ENCODE data around the gene MAGI2. TPM values are rescaled to one million over a fixed set of nuclear protein-coding genes. Genes with fewer than 3 reads are reported as not detected.

The MAGI2 gene
- total RNA-seq, 1 donor from 2014 or later, result 0.26 TPM

GRCh38 chr7:78427209-78427608 is 1026.3 kb downstream of the MAGI2 start:
- DNase-seq (ENCODE audit: low read depth in 2 of 2), result no peak

- DNase-seq (ENCODE audit: low read depth in 2 of 2), result no peak
Measured at GRCh38 chr7:78420001-78420400, 1033.5 kb downstream of the MAGI2 start.

- no peak for DNase-seq (ENCODE audit: low read depth in 2 of 2)
Measured at GRCh38 chr7:78417180-78417853, 1036.2 kb downstream of the MAGI2 start.

- no peak for DNase-seq (ENCODE audit: low read depth in 2 of 2)
Measured at GRCh38 chr7:78413568-78413967, 1039.9 kb downstream of the MAGI2 start.

- DNase-seq (ENCODE audit: low read depth in 2 of 2), result no peak
Measured at GRCh38 chr7:78412216-78412858, 1041.1 kb downstream of the MAGI2 start.

GRCh38 chr7:78407031-78407430 is 1046.4 kb downstream of the MAGI2 start:
- no peak for DNase-seq (ENCODE audit: low read depth in 2 of 2)

GRCh38 chr7:78406531-78406930 is 1046.9 kb downstream of the MAGI2 start:
- no peak for DNase-seq (ENCODE audit: low read depth in 2 of 2)

GRCh38 chr7:78402096-78402495 is 1051.4 kb downstream of the MAGI2 start:
- no peak for DNase-seq (ENCODE audit: low read depth in 2 of 2)

GRCh38 chr7:78400038-78400437 is 1053.4 kb downstream of the MAGI2 start:
- no peak for DNase-seq (ENCODE audit: low read depth in 2 of 2)

GRCh38 chr7:78399033-78399769 is 1054.3 kb downstream of the MAGI2 start:
- DNase-seq (ENCODE audit: low read depth in 2 of 2), result no peak

GRCh38 chr7:78398576-78398975 is 1054.9 kb downstream of the MAGI2 start:
- no peak for DNase-seq (ENCODE audit: low read depth in 2 of 2)

GRCh38 chr7:78398081-78398480 is 1055.4 kb downstream of the MAGI2 start:
- DNase-seq (ENCODE audit: low read depth in 2 of 2), result no peak

- no peak for DNase-seq (ENCODE audit: low read depth in 2 of 2)
Measured at GRCh38 chr7:78396210-78396609, 1057.3 kb downstream of the MAGI2 start.

- DNase-seq (ENCODE audit: low read depth in 2 of 2), result no peak
Measured at GRCh38 chr7:78395298-78396036, 1058.0 kb downstream of the MAGI2 start.

GRCh38 chr7:78389022-78389421 is 1064.4 kb downstream of the MAGI2 start:
- no peak for DNase-seq (ENCODE audit: low read depth in 2 of 2)

- no peak for DNase-seq (ENCODE audit: low read depth in 2 of 2)
Measured at GRCh38 chr7:78386520-78386919, 1066.9 kb downstream of the MAGI2 start.

- DNase-seq (ENCODE audit: low read depth in 2 of 2), result no peak
Measured at GRCh38 chr7:78383096-78383880, 1070.2 kb downstream of the MAGI2 start.

- no peak for DNase-seq (ENCODE audit: low read depth in 2 of 2)
Measured at GRCh38 chr7:78379148-78379547, 1074.3 kb downstream of the MAGI2 start.

GRCh38 chr7:78377532-78377931 is 1075.9 kb downstream of the MAGI2 start:
- no peak for DNase-seq (ENCODE audit: low read depth in 2 of 2)

- no peak for DNase-seq (ENCODE audit: low read depth in 2 of 2)
Measured at GRCh38 chr7:78370936-78371335, 1082.5 kb downstream of the MAGI2 start.

- no peak for DNase-seq (ENCODE audit: low read depth in 2 of 2)
Measured at GRCh38 chr7:78368771-78369170, 1084.7 kb downstream of the MAGI2 start.
